A549 treated with RU486 at 1 μM for 4 hours (cell line): ENCODE measurements around the gene PANK2. TPM values are rescaled to one million over a fixed set of nuclear protein-coding genes. Genes with fewer than 3 reads are reported as not detected.

ENCODE experiments used
- total RNA-seq: library from RNA; stranded (reverse); fragments of 200-300 nt; extraction: Qiagen RNA extraction; gene quantifications from 5 replicates; pipeline ENCODE4 v1.2.3, GENCODE V29; 2022; ENCODE audit warnings: low read depth

Gene PANK2
- 51.7 to 59.5 TPM (median 57.6 TPM) in 5 replicates for total RNA-seq

GRCh38 chr20:3888622-3889488 is at the start of gene PANK2:
Gene PANK2 (plus strand): TSS chr20:3889387.

GRCh38 chr20:3846740-3847428 is 42.3 kb upstream of the PANK2 start, which contains the start of gene MAVS:
Gene MAVS (plus strand): TSS chr20:3846834. CDS start chr20:3854625, 7,791 bp downstream.

Other genes starting within 250 kb of the PANK2 start
- gene GFRA4, start 226.0 kb upstream of the PANK2 start, total RNA-seq = not detected in 5 replicates
- 0.06 TPM in 1 of 5 replicates, not detected in the others for gene ADAM33, start 207.4 kb upstream of the PANK2 start, total RNA-seq
- not detected in 5 replicates for gene SIGLEC1, start 176.8 kb upstream of the PANK2 start, total RNA-seq
- 0.29 to 0.43 TPM (median 0.34 TPM) in 5 replicates for gene HSPA12B, start 156.7 kb upstream of the PANK2 start, total RNA-seq
- 101 to 169 TPM (median 156 TPM) in 5 replicates for gene ADISSP, start 121.6 kb upstream of the PANK2 start, total RNA-seq
- gene SPEF1, start 107.9 kb upstream of the PANK2 start, total RNA-seq = 1.5 to 2.1 TPM (median 2.0 TPM) in 5 replicates
- 91.1 to 129 TPM (median 119 TPM) in 5 replicates for gene CENPB, start 102.6 kb upstream of the PANK2 start, total RNA-seq
- 171 to 213 TPM (median 207 TPM) in 5 replicates for gene CDC25B, start 93.1 kb upstream of the PANK2 start, total RNA-seq
- gene AP5S1, start 68.8 kb upstream of the PANK2 start, total RNA-seq = 14.9 to 20.4 TPM (median 17.8 TPM) in 5 replicates
- 16.5 to 23.1 TPM (median 20.1 TPM) in 5 replicates for gene MAVS, start 42.6 kb upstream of the PANK2 start, total RNA-seq
- 11.4 to 14.2 TPM (median 12.9 TPM) in 5 replicates for gene RNF24, start 126.2 kb downstream of the PANK2 start, total RNA-seq